Effector CD8-positive, alpha-beta T cell (primary cell): ENCODE data around the gene DHX34.
"Not testable (repeated sequence)": the region's sequence is repeated elsewhere in the genome, so short reads cannot be mapped to it uniquely, and the experiment has no call there.

ENCODE experiments used
- DNase-seq: peaks from one replicate; lab custom pipeline; 2025; lab: John Stamatoyannopoulos, UW

DHX34 gene

GRCh38 chr19:47363758-47364531 lies 14.8 kb downstream of the DHX34 start:
- DNase-seq: no peak

- not testable (repeated sequence) for DNase-seq
Observed at GRCh38 chr19:47365455-47365854, 16.3 kb downstream of the DHX34 start.

GRCh38 chr19:47370045-47370611 lies 21.0 kb downstream of the DHX34 start:
- no peak for DNase-seq

GRCh38 chr19:47371261-47371660 lies 22.1 kb downstream of the DHX34 start:
- DNase-seq: no peak

GRCh38 chr19:47372603-47373002 lies 23.5 kb downstream of the DHX34 start:
- no peak for DNase-seq

GRCh38 chr19:47373246-47374240 lies 24.4 kb downstream of the DHX34 start:
- no peak for DNase-seq

- no peak for DNase-seq
Observed at GRCh38 chr19:47374876-47375693, 26.0 kb downstream of the DHX34 start.

- no peak for DNase-seq
Observed at GRCh38 chr19:47375694-47376588, 26.8 kb downstream of the DHX34 start.

- DNase-seq: no peak
Observed at GRCh38 chr19:47376589-47377144, 27.6 kb downstream of the DHX34 start.

- no peak for DNase-seq
Observed at GRCh38 chr19:47377208-47377701, 28.1 kb downstream of the DHX34 start.

- DNase-seq: no peak
Observed at GRCh38 chr19:47377801-47378200, 28.7 kb downstream of the DHX34 start.

- DNase-seq: no peak
Observed at GRCh38 chr19:47378246-47378645, 29.1 kb downstream of the DHX34 start.

- no peak for DNase-seq
Observed at GRCh38 chr19:47379381-47379938, 30.3 kb downstream of the DHX34 start.

- no peak for DNase-seq
Observed at GRCh38 chr19:47380559-47380958, 31.4 kb downstream of the DHX34 start.

GRCh38 chr19:47381121-47381520 lies 32.0 kb downstream of the DHX34 start:
- no peak for DNase-seq

GRCh38 chr19:47381653-47382279 lies 32.7 kb downstream of the DHX34 start:
- DNase-seq: no peak

- DNase-seq: not testable (repeated sequence)
Observed at GRCh38 chr19:47383890-47384289, 34.8 kb downstream of the DHX34 start.

GRCh38 chr19:47384533-47384932 lies 35.4 kb downstream of the DHX34 start:
- not testable (repeated sequence) for DNase-seq

GRCh38 chr19:47386582-47386981 lies 37.5 kb downstream of the DHX34 start:
- not testable (repeated sequence) for DNase-seq
